ENCODE measurements around the gene MDM2.

DNA sequence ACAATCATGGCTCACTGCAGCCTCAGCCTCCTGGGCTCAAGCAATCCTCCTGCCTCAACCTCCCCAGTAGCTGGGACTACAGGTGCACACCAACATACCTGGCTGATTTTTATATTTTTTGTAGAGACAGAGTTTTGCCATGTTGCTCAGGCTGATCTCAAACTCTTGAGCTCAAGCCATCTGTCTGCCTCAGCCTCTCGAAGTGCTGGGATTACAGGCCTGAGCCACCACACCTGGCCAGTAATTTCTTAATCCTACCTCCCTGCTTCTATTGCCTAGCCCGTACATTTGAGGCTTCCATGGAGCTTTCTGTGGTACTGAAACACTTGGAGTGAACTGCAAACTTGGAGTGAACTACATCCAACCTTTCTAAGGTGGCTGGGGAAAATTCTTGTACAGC is 41.3 kb upstream of the MDM2 start:
- TF ChIP-seq, protein P1, sequence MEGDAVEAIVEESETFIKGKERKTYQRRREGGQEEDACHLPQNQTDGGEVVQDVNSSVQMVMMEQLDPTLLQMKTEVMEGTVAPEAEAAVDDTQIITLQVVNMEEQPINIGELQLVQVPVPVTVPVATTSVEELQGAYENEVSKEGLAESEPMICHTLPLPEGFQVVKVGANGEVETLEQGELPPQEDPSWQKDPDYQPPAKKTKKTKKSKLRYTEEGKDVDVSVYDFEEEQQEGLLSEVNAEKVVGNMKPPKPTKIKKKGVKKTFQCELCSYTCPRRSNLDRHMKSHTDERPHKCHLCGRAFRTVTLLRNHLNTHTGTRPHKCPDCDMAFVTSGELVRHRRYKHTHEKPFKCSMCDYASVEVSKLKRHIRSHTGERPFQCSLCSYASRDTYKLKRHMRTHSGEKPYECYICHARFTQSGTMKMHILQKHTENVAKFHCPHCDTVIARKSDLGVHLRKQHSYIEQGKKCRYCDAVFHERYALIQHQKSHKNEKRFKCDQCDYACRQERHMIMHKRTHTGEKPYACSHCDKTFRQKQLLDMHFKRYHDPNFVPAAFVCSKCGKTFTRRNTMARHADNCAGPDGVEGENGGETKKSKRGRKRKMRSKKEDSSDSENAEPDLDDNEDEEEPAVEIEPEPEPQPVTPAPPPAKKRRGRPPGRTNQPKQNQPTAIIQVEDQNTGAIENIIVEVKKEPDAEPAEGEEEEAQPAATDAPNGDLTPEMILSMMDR (conservative IDR thresholded peaks at IDR 0.05): no peak
- no peak for TF ChIP-seq EZH2 (IDR thresholded peaks at IDR 0.05; ENCODE audit: low read depth)
